Adipocyte (in vitro differentiated cells): Measurements from ENCODE around the gene OR52L1.

Experiments used
- DNase-seq: peaks from one replicate; pipeline ENCODE4 v3.0.0-alpha.2; 2015; ENCODE audit warnings: low read depth
- H3K27me3 ChIP-seq: replicated peaks from 2 replicates; pipeline ENCODE4 v1.7.0; 2013; ENCODE audit warnings: mild to moderate bottlenecking, low read length, moderate library complexity; ENCODE audit not compliant: control insufficient read depth, insufficient read depth
- H3K36me3 ChIP-seq: 2 replicates; pipeline ENCODE4 v1.7.0; 2013; ENCODE audit warnings: low read length, mild to moderate bottlenecking, moderate library complexity; ENCODE audit not compliant: control insufficient read depth, insufficient read depth, severe bottlenecking
- H3K4me1 ChIP-seq: 2 replicates; pipeline ENCODE4 v1.7.0; 2013; ENCODE audit warnings: mild to moderate bottlenecking, low read length, moderate library complexity; ENCODE audit not compliant: control insufficient read depth, insufficient read depth
- H3K4me3 ChIP-seq: 2 replicates; pipeline ENCODE4 v1.7.0; 2013; ENCODE audit warnings: mild to moderate bottlenecking, low read length, moderate library complexity
- H3K9ac ChIP-seq: 2 replicates; pipeline ENCODE4 v1.7.0; 2013; ENCODE audit warnings: mild to moderate bottlenecking, low read length, moderate library complexity
- H3K9me3 ChIP-seq: 2 replicates; pipeline ENCODE4 v1.7.0; 2013; ENCODE audit warnings: mild to moderate bottlenecking, low read length, moderate library complexity; ENCODE audit not compliant: control insufficient read depth

Gene OR52L1

GRCh38 chr11:5986885-5987284, at the start of gene OR52L1:
Gene OR52L1 (minus strand): TSS chr11:5986985. CDS start chr11:5986930, 55 bp downstream.
- DNase-seq: no peak
- no peak within 1 kb of the TSS for H3K9ac ChIP-seq
- H3K4me3 ChIP-seq: no peak within 1 kb of the TSS
- peaks cover 4% of the 10 kb centered on the region for H3K4me1 ChIP-seq
- no peaks in the 10 kb centered on the region for H3K36me3 ChIP-seq
- H3K9me3 ChIP-seq: no peaks in the 10 kb centered on the region
- H3K27me3 ChIP-seq: peaks cover 3% of the 10 kb centered on the region

DNA sequence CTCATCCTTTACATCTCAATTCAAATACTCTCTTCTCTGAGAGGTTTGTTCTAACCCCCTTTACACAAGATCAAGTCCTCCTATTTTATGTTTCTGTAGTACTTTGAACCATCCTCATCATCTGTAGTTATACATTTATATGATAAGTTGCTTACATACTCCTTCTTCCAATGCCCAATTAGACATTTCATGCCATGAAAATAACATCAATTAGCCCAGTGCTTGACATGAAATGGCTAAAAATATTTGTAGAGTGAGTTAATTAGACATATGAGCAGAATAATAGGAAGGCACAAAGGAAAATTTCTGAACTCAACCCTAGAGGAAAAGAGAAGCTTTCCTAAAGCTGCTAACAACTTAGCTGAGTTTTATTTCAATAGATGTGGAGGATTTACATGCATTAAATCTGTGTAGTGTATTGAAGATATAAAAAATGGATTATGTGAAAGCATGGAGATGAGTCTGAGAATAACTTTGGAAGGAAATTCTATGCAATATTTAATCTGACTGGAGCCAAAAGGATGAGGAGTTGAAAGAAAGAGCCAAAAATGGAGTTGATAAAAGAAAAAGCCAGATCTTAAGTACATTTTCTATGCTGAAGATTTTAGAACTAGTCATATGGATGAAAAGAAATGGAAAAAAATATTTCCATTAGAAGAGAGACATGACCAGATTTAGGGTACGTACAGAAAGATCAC, 44.1 kb upstream of the OR52L1 start, which contains the start of gene OR56A1:
Gene OR56A1, minus strand, starts transcription at position 51 of the 698 bp plus-strand sequence. CDS start 3,066 bp downstream, outside the sequence.
- H3K36me3 ChIP-seq: no peaks in the 10 kb centered on the region
- no peak for DNase-seq
- H3K27me3 ChIP-seq: peaks cover 3% of the 10 kb centered on the region
- H3K4me1 ChIP-seq: no peaks in the 10 kb centered on the region
- no peaks in the 10 kb centered on the region for H3K9me3 ChIP-seq
- no peak within 1 kb of the TSS for H3K9ac ChIP-seq
- H3K4me3 ChIP-seq: no peak within 1 kb of the TSS

DNA sequence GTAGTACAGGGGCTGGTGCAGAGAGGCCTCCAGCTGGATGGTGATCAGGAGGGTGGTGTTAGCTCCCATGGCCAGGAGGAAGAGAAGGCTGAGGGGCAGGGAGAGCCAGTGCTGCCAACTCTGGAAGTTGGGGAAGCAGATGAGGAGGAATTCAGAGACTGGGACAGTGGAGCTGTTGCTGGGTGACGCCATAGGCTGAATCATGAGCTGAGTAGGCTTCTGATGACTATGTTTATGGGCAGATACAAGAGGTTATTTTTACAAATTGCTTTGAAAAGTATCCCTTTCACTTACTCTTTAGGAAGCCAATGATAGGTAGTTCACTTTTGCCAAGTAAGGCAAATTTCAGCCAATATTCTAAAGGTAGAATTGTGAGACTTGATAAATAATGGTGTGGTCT, 40.7 kb upstream of the OR52L1 start:
- no peaks in the 10 kb centered on the region for H3K9me3 ChIP-seq
- peaks cover 11% of the 10 kb centered on the region for H3K27me3 ChIP-seq
- DNase-seq: no peak
- H3K4me1 ChIP-seq: no peaks in the 10 kb centered on the region
- H3K36me3 ChIP-seq: no peaks in the 10 kb centered on the region
- no peak overlapping the region for H3K9ac ChIP-seq
- H3K4me3 ChIP-seq: no peak overlapping the region

DNA sequence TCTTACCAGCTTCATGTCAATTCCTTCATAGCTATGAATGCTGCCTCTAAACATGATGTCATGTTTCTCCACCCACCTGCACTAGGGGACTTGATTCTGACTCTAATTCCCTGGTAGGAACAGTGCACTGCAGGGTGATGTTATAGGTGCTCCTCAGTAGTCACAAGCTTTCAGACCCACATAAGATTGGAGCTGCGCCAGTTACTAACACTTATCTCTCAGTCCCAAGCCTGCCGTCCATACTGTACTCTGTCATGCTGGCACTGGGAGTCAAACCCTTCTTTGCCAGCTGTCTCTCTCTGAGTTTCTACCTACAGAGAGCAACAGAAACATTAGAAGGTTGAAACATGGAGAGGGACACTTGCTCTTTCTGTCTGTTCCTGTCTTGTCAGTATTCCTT, 38.3 kb upstream of the OR52L1 start:
- DNase-seq: no peak
- no peaks in the 10 kb centered on the region for H3K9me3 ChIP-seq
- H3K36me3 ChIP-seq: no peaks in the 10 kb centered on the region
- H3K4me3 ChIP-seq: no peak overlapping the region
- H3K4me1 ChIP-seq: no peaks in the 10 kb centered on the region
- peaks cover 11% of the 10 kb centered on the region for H3K27me3 ChIP-seq
- H3K9ac ChIP-seq: no peak overlapping the region

GRCh38 chr11:6022956-6023355, 36.2 kb upstream of the OR52L1 start:
- no peaks in the 10 kb centered on the region for H3K36me3 ChIP-seq
- no peaks in the 10 kb centered on the region for H3K4me1 ChIP-seq
- no peak overlapping the region for H3K4me3 ChIP-seq
- H3K27me3 ChIP-seq: peaks cover 11% of the 10 kb centered on the region
- no peaks in the 10 kb centered on the region for H3K9me3 ChIP-seq
- peak; percentile 79 for DNase-seq
- H3K9ac ChIP-seq: no peak overlapping the region

DNA sequence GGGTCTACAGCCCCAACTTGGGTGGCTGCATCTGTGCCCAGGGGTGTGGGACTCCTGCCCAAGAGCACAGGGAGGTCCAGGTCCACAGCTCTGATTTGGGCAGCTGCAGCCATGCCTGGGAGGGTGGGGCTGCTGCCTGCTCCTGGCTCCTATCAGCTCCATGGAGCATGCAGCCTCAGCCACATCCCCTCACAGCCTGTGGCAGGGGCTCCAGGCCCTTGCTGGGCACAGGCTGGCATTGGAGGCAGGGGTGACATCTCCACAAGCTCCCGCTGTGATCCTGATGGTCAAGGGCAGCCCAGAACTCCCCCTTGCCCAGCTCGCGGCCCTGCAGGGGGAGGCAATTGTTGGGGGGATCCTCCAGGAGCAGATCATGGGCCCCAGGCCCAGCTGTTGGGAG, 26.3 kb upstream of the OR52L1 start:
- Histone ChIP-seq H3K4me1 (no peaks in the 10 kb centered on the region), H3K9me3 (no peaks in the 10 kb centered on the region), H3K9ac (no peak overlapping the region), H3K27me3 (peaks cover 16% of the 10 kb centered on the region), H3K36me3 (no peaks in the 10 kb centered on the region), H3K4me3 (no peak overlapping the region)
- no peak for DNase-seq

- Histone ChIP-seq H3K9me3 (no peaks in the 10 kb centered on the region), H3K27me3 (peaks cover 17% of the 10 kb centered on the region), H3K4me1 (no peaks in the 10 kb centered on the region), H3K9ac (no peak overlapping the region), H3K36me3 (no peaks in the 10 kb centered on the region), H3K4me3 (no peak overlapping the region)
- no peak for DNase-seq
These were observed 25.4 kb upstream of the OR52L1 start for GRCh38 chr11:6012035-6012668.

GRCh38 chr11:6006846-6007245, 20.1 kb upstream of the OR52L1 start, which contains the start of gene OR56A4:
Gene OR56A4 (minus strand): TSS chr11:6006946. CDS start chr11:6002992, 3,954 bp downstream.
- DNase-seq: no peak
- Histone ChIP-seq H3K27me3 (peaks cover 21% of the 10 kb centered on the region), H3K9me3 (no peaks in the 10 kb centered on the region), H3K36me3 (no peaks in the 10 kb centered on the region), H3K4me3 (no peak within 1 kb of the TSS), H3K9ac (no peak within 1 kb of the TSS), H3K4me1 (no peaks in the 10 kb centered on the region)

GRCh38 chr11:6006395-6006794, 19.6 kb upstream of the OR52L1 start:
- no peak for DNase-seq
- peaks cover 24% of the 10 kb centered on the region for H3K27me3 ChIP-seq
- no peak overlapping the region for H3K9ac ChIP-seq
- no peak overlapping the region for H3K4me3 ChIP-seq
- no peaks in the 10 kb centered on the region for H3K9me3 ChIP-seq
- no peaks in the 10 kb centered on the region for H3K4me1 ChIP-seq
- no peaks in the 10 kb centered on the region for H3K36me3 ChIP-seq

- no peaks in the 10 kb centered on the region for H3K9me3 ChIP-seq
- H3K4me3 ChIP-seq: no peak overlapping the region
- no peaks in the 10 kb centered on the region for H3K36me3 ChIP-seq
- H3K9ac ChIP-seq: no peak overlapping the region
- peaks cover 17% of the 10 kb centered on the region for H3K27me3 ChIP-seq
- no peak for DNase-seq
- no peaks in the 10 kb centered on the region for H3K4me1 ChIP-seq
These were observed 15.5 kb upstream of the OR52L1 start for GRCh38 chr11:6002202-6002699.

DNA sequence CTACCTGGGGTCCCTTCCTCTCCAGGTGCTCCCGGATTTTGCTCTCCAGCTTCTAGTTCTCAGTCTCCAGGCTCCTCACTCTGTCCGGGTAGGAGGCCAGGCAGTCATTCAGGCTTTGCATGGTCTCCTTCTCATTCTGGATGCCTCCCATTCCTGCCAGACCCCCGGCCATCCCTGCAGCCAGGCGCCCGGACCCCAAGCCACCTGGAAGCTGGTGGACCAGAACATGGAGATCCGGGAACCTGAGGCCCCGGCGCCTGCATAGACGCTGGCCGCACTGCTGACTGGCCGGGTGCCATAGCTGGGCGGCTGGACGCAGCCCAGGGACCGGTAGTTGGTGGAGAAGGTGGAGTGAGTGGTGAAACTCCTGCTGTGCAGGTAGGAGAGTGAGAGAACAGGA, 8.0 kb upstream of the OR52L1 start:
- no peaks in the 10 kb centered on the region for H3K36me3 ChIP-seq
- peaks cover 10% of the 10 kb centered on the region for H3K27me3 ChIP-seq
- no peak overlapping the region for H3K9ac ChIP-seq
- H3K4me3 ChIP-seq: no peak overlapping the region
- peaks cover 12% of the 10 kb centered on the region for H3K4me1 ChIP-seq
- no peaks in the 10 kb centered on the region for H3K9me3 ChIP-seq
- no peak for DNase-seq
